NCI-H226 (cell line): Measurements from ENCODE around the gene LGALS9B.
A peak's percentile ranks its signal among the peaks of the same experiment; 100 is the strongest.
"Not testable (repeated sequence)": the region's sequence is repeated elsewhere in the genome, so short reads cannot be mapped to it uniquely, and the experiment has no call there.

Source experiments
- DNase-seq: peaks from one replicate; pipeline ENCODE4 v3.0.0-alpha.2; 2015

Gene LGALS9B

GRCh38 chr17:20467447-20467846, at the start of gene LGALS9B:
LGALS9B (minus strand) TSS chr17:20467539; CDS start chr17:20467470, 69 bp downstream.
- DNase-seq, result not testable (repeated sequence)

GRCh38 chr17:20516986-20517385, 49.6 kb upstream of the LGALS9B start:
- not testable (repeated sequence) for DNase-seq

- DNase-seq, result not testable (repeated sequence)
Observed at GRCh38 chr17:20515099-20515498, 47.8 kb upstream of the LGALS9B start.

GRCh38 chr17:20513539-20513938, 46.2 kb upstream of the LGALS9B start:
- DNase-seq, result not testable (repeated sequence)

GRCh38 chr17:20512378-20512777, 45.0 kb upstream of the LGALS9B start:
- DNase-seq, result not testable (repeated sequence)

- not testable (repeated sequence) for DNase-seq
Observed at GRCh38 chr17:20511778-20512177, 44.4 kb upstream of the LGALS9B start.

- not testable (repeated sequence) for DNase-seq
Observed at GRCh38 chr17:20505333-20505732, 38.0 kb upstream of the LGALS9B start.

GRCh38 chr17:20504388-20505066, 37.2 kb upstream of the LGALS9B start:
- not testable (repeated sequence) for DNase-seq

GRCh38 chr17:20501896-20502295, 34.6 kb upstream of the LGALS9B start:
- DNase-seq, result not testable (repeated sequence)

- DNase-seq, result not testable (repeated sequence)
Observed at GRCh38 chr17:20500346-20500745, 33.0 kb upstream of the LGALS9B start.

- not testable (repeated sequence) for DNase-seq
Observed at GRCh38 chr17:20495420-20495819, 28.1 kb upstream of the LGALS9B start.

- DNase-seq, result not testable (repeated sequence)
Observed at GRCh38 chr17:20494735-20495134, 27.4 kb upstream of the LGALS9B start.

- not testable (repeated sequence) for DNase-seq
Observed at GRCh38 chr17:20494147-20494546, 26.8 kb upstream of the LGALS9B start.

- not testable (repeated sequence) for DNase-seq
Observed at GRCh38 chr17:20492971-20493370, 25.6 kb upstream of the LGALS9B start.

- not testable (repeated sequence) for DNase-seq
Observed at GRCh38 chr17:20492099-20492498, 24.8 kb upstream of the LGALS9B start.

GRCh38 chr17:20484930-20485329, 17.6 kb upstream of the LGALS9B start:
- DNase-seq, result not testable (repeated sequence)

- DNase-seq, result peak; percentile 1
Observed at GRCh38 chr17:20479889-20480591, 12.7 kb upstream of the LGALS9B start.

GRCh38 chr17:20477398-20478071, 10.2 kb upstream of the LGALS9B start:
- not testable (repeated sequence) for DNase-seq

GRCh38 chr17:20475137-20475831, 7.9 kb upstream of the LGALS9B start:
- DNase-seq, result not testable (repeated sequence)

GRCh38 chr17:20474081-20474480, 6.7 kb upstream of the LGALS9B start:
- not testable (repeated sequence) for DNase-seq

GRCh38 chr17:20469946-20470345, 2.6 kb upstream of the LGALS9B start:
- not testable (repeated sequence) for DNase-seq

- DNase-seq, result not testable (repeated sequence)
Observed at GRCh38 chr17:20469107-20469506, 1.8 kb upstream of the LGALS9B start.

- not testable (repeated sequence) for DNase-seq
Observed at GRCh38 chr17:20466999-20467398, 340 bp downstream of the LGALS9B start.
